Cardiac muscle cell (in vitro differentiated cells and primary cell): ENCODE measurements around the gene CCDC197. TPM values are rescaled to one million over a fixed set of nuclear protein-coding genes. Genes with fewer than 3 reads are reported as not detected.

Experiments
- DNase-seq, 2 donors: peaks; one replicate each; pipeline versions ENCODE4 v3.0.0 to v3.0.0-alpha.2; 2010 to 2017; ENCODE audit warnings: low read depth in 1 of 2, low spot score in 1 of 2
- H3K27ac ChIP-seq: fragments of 200-600 bp; sonication (generic); 2 replicates; pipeline ENCODE4 v1.5.1; 2016
- H3K27me3 ChIP-seq: fragments of 200-600 bp; sonication (generic); 2 replicates; pipeline ENCODE4 v1.6.0; 2016; ENCODE audit warnings: control low read depth
- H3K36me3 ChIP-seq: fragments of 200-600 bp; sonication (generic); 2 replicates; pipeline ENCODE4 v1.5.1; 2016; ENCODE audit warnings: control low read depth
- H3K4me1 ChIP-seq: fragments of 200-600 bp; sonication (generic); 2 replicates; pipeline ENCODE4 v1.8.1; 2017; ENCODE audit warnings: low read depth, mild to moderate bottlenecking, mixed run types
- H3K4me3 ChIP-seq: fragments of 200-600 bp; sonication (generic); 2 replicates; pipeline ENCODE4 v1.5.1; 2016; ENCODE audit warnings: mild to moderate bottlenecking
- H3K9me3 ChIP-seq: fragments of 200-600 bp; sonication (generic); 2 replicates; pipeline ENCODE4 v1.5.1; 2017; ENCODE audit warnings: low read depth, mild to moderate bottlenecking, control low read depth
- polyA plus RNA-seq: library from polyadenylated mRNA; unstranded; fragments of >200 nt; fragmentation: Nextera tagmentation; extraction: Ambion mirVana; gene quantifications from 2 replicates; pipeline ENCODE4 v1.2.1, GENCODE V29; 2016
- total RNA-seq: library from RNA; depleted of rRNA; stranded (reverse); fragments of >200 nt; gene quantifications from 2 replicates; pipeline ENCODE4 v1.2.3, GENCODE V29; 2016
- TF ChIP-seq, protein P1 (sequence below): IDR thresholded peaks from 2 replicates; pipeline ENCODE4 v1.5.1; 2012; ENCODE audit warnings: low read depth, mild to moderate bottlenecking, low read length

CCDC197 gene
- total and polyA plus RNA-seq, 2 experiments from 2014 or later, result not detected

- TF ChIP-seq, protein P1, sequence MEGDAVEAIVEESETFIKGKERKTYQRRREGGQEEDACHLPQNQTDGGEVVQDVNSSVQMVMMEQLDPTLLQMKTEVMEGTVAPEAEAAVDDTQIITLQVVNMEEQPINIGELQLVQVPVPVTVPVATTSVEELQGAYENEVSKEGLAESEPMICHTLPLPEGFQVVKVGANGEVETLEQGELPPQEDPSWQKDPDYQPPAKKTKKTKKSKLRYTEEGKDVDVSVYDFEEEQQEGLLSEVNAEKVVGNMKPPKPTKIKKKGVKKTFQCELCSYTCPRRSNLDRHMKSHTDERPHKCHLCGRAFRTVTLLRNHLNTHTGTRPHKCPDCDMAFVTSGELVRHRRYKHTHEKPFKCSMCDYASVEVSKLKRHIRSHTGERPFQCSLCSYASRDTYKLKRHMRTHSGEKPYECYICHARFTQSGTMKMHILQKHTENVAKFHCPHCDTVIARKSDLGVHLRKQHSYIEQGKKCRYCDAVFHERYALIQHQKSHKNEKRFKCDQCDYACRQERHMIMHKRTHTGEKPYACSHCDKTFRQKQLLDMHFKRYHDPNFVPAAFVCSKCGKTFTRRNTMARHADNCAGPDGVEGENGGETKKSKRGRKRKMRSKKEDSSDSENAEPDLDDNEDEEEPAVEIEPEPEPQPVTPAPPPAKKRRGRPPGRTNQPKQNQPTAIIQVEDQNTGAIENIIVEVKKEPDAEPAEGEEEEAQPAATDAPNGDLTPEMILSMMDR, result no peak
Observed at GRCh38 chr14:93964281-93964680, 32.8 kb upstream of the CCDC197 start.

DNA sequence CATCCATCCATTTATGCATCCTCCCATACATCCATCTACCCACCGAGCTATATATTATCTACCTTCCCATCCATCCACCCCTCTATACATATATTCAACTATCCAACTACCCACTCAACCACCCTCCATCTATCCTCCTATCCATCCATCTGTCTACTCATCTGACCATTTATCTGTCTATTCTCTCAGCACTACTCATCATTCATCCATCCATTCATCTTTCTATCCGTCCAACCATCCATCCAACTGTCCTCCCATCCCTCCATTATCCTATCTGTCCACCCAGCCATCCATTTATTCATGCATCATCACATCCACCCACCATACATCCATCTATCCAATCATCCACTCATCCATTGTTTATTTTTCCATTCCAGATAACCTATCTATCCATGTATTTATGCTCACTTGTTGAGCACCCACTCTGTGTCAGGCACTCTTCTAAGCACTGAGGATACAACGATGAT lies 32.2 kb upstream of the CCDC197 start:
- Histone ChIP-seq H3K9me3 (no peaks in the 10 kb centered on the region), H3K27ac (no peak overlapping the region), H3K4me3 (no peak overlapping the region), H3K27me3 (no peaks in the 10 kb centered on the region), H3K36me3 (no peaks in the 10 kb centered on the region), H3K4me1 (peaks cover 4% of the 10 kb centered on the region)
- TF ChIP-seq, protein P1, result no peak
- DNase-seq, result no peak

More at GRCh38 chr14:93964281-93964680, 32.8 kb upstream of the CCDC197 start:
- peaks cover 8% of the 10 kb centered on the region for H3K4me1 ChIP-seq
- no peak overlapping the region for H3K27ac ChIP-seq
- H3K9me3 ChIP-seq, result no peaks in the 10 kb centered on the region
- no peak for DNase-seq
- H3K36me3 ChIP-seq, result no peaks in the 10 kb centered on the region
- no peaks in the 10 kb centered on the region for H3K27me3 ChIP-seq
- no peak overlapping the region for H3K4me3 ChIP-seq

DNA sequence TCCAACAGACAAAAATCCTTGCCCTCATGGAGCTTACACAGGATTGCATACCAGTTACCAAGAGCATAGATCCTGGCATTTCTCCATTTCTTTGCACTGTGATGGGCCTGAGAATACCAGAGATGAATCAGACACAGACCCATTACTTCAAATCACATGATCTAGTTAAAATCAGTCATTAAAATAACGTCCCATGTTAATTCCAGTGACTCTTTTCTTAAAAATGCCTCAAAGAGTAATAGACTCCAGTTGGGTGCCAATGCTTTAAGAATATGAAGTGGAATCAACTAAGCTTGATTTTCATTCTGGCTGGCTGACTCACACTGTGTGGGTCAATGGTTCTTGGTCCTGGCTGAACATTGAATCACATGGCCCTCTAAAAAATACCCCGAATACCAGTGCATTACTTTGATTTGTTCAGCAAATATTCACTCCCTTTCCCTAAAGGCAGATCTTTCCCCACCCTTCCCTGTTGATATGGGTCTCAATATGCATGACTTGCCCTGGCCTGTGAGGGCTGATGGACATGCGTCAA lies 31.7 kb upstream of the CCDC197 start:
- Histone ChIP-seq H3K9me3 (no peaks in the 10 kb centered on the region), H3K27ac (no peak overlapping the region), H3K4me1 (peaks cover 4% of the 10 kb centered on the region), H3K4me3 (no peak overlapping the region), H3K27me3 (no peaks in the 10 kb centered on the region), H3K36me3 (no peaks in the 10 kb centered on the region)
- TF ChIP-seq, protein P1, result no peak
- peak in 1 of 2 donors; percentile 62 for DNase-seq

DNA sequence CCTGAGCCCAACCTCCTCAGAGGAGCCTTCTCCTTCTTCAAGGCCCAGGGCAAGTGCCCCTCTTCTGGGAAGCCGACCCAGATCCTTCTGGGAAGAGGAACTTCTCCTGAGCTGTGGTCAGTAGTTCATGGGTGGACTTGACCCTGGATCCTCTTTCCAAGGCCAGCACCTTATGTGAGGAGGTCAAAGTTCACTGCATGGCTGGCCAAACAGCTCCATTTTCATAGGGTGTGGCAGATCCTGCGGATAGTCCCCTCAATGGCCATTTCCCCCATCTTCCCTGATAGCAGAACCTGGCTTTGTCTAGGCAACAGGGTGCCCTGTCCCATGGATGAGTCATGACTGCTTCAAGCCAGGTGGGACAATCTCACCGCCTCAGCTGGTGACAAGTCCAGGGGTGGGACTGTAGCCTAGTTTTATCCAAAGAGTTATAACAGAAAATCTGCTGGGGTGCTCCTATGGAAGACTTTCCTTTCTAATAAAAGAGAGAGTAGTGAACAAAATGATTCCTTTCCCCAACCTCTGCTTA lies 31.1 kb upstream of the CCDC197 start:
- no peaks in the 10 kb centered on the region for H3K36me3 ChIP-seq
- no peak overlapping the region for H3K27ac ChIP-seq
- peaks cover 4% of the 10 kb centered on the region for H3K4me1 ChIP-seq
- H3K27me3 ChIP-seq, result no peaks in the 10 kb centered on the region
- DNase-seq, result no peak
- H3K4me3 ChIP-seq, result no peak overlapping the region
- TF ChIP-seq, protein P1, result no peak
- no peaks in the 10 kb centered on the region for H3K9me3 ChIP-seq

GRCh38 chr14:93967637-93968250 lies 29.4 kb upstream of the CCDC197 start:
- peaks cover 8% of the 10 kb centered on the region for H3K4me1 ChIP-seq
- no peaks in the 10 kb centered on the region for H3K27me3 ChIP-seq
- H3K27ac ChIP-seq, result no peak overlapping the region
- H3K9me3 ChIP-seq, result no peaks in the 10 kb centered on the region
- H3K4me3 ChIP-seq, result no peak overlapping the region
- no peak for DNase-seq
- TF ChIP-seq, protein P1, result no peak
- H3K36me3 ChIP-seq, result no peaks in the 10 kb centered on the region
